Esophagus squamous epithelium (tissue), 5 donors: ENCODE measurements around the gene IRX6. TPM values are rescaled to one million over a fixed set of nuclear protein-coding genes. Genes with fewer than 3 reads are reported as not detected.

Experiments used
- DNase-seq: peaks from one replicate; lab custom pipeline; 2025; lab: John Stamatoyannopoulos, UW
- H3K27ac ChIP-seq, 4 donors: fragments of 200-600 bp; sonication (generic); one replicate each; pipeline ENCODE4 v1.5.1; 2016 to 2019; ENCODE audit warnings: mild to moderate bottlenecking in 1 of 4
- H3K27me3 ChIP-seq, 4 donors: fragments of 200-600 bp; sonication (generic); 1 replicate in 3 of 4; 2 replicates in 1 of 4; pipeline versions ENCODE4 v1.5.1 to v1.6.0; 2017 to 2021; ENCODE audit warnings: antibody characterized with exemption in 1 of 4
- H3K36me3 ChIP-seq, 3 donors: fragments of 200-600 bp; sonication (generic); one replicate each; pipeline ENCODE4 v1.5.1; 2016 to 2019
- H3K4me1 ChIP-seq, 3 donors: fragments of 200-600 bp; sonication (generic); one replicate each; pipeline ENCODE4 v1.5.1; 2017 to 2019
- H3K4me3 ChIP-seq, 4 donors: fragments of 200-600 bp; sonication (generic); 1 replicate in 3 of 4; 2 replicates in 1 of 4; pipeline ENCODE4 v1.5.1; 2016 to 2019; ENCODE audit warnings: mild to moderate bottlenecking in 2 of 4, moderate library complexity in 1 of 4
- H3K9me3 ChIP-seq, 3 donors: fragments of 200-600 bp; sonication (generic); one replicate each; pipeline ENCODE4 v1.5.1; 2016 to 2019
- CTCF ChIP-seq, 6 experiments: fragments of 450-650 bp in 4 of 6; fragments of 200-600 bp in 2 of 6; sonication (generic) in 2 of 6; IDR thresholded peaks; one replicate each; pipeline ENCODE4 v1.5.1; 2016 to 2019; ENCODE audit warnings: antibody characterized with exemption in 6 of 6, mild to moderate bottlenecking in 4 of 6, moderate library complexity in 4 of 6
- POLR2A ChIP-seq, 4 donors: fragments of 450-650 bp; IDR thresholded peaks; one replicate each; pipeline ENCODE4 v1.6.1; 2017; ENCODE audit warnings: antibody characterized with exemption in 4 of 4, mild to moderate bottlenecking in 4 of 4, moderate library complexity in 3 of 4
- WGBS, 2 donors: methylation state at CpG; one replicate each; pipeline ENCODE4 v1.1.5; 2018; 5-methylcytosine and 5-hydroxymethylcytosine counted together
- intact Hi-C: fragments of 100-400 bp; cut with DNase I; formaldehyde crosslinking; loops from one replicate; pipeline ENCODE4 v1.15.0; 2022
- total RNA-seq, 4 donors: library from RNA; depleted of rRNA; stranded (reverse); fragments of >200 nt; gene quantifications; one replicate each; pipeline ENCODE4 v1.1.0, GENCODE V29; 2016
- donor health status: DM: yes; HTN: yes; CAD: no.

The IRX6 gene
- under 1 TPM; 0.18 to 0.91 (median 0.56) TPM for total RNA-seq

DNA sequence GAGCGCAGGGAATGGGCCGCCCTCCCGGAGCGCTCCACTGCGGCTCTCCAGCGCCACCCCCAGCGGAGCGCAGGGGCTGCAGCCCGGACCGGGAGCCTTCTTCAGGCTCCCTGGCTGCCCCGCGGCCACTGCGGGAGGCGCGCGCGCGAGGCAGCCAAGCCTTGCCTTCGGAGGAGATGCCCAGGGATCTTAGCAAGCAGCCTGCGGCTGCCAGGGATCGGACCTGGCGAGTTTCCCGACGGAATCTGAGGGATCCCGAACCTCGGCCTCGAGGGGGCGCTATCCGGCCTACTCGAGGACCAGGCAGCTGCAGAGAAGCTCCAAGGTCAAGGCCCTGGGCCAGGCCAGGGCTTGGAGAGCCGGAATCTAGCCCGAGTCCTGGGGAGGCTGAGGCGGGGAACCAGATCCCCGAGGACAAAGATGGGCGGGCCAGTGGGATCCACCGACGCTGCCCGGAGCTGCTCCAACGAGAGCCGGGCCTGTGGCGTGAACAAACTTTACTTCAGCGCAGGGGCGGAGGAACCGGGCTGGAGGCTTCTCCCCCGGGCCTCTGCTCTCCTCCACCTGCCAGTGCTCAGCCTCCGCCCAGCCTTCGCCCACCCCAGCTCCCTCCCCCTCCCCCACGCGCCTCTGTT is at the start of gene IRX6:
Gene IRX6, plus strand, starts transcription at position 567 of the 635 bp plus-strand sequence. CDS start 889 bp downstream, outside the sequence.
- Histone ChIP-seq H3K36me3 (no peaks in the 10 kb centered on the region), H3K27me3 (peaks cover 0 to 94% (median 7%) of the 10 kb centered on the region in 4 donors), H3K27ac (no peak within 1 kb of the TSS), H3K4me1 (peaks cover 9 to 22% (median 14%) of the 10 kb centered on the region in 3 donors), H3K4me3 (peak within 1 kb of the TSS in 3 of 4 donors; percentile 29 to 56 (median 38)), H3K9me3 (no peaks in the 10 kb centered on the region)
- DNase-seq: no peak
- intact Hi-C loops: no loop called here
- 0% methylated on average over 7 to 8 of the region's 49 CpGs for WGBS, 2 donors
- TF ChIP-seq CTCF (IDR thresholded peaks at IDR 0.05) (peak in 5 of 6 experiments; percentile 9 to 58 (median 32)), POLR2A (IDR thresholded peaks at IDR 0.05) (no peak)

DNA sequence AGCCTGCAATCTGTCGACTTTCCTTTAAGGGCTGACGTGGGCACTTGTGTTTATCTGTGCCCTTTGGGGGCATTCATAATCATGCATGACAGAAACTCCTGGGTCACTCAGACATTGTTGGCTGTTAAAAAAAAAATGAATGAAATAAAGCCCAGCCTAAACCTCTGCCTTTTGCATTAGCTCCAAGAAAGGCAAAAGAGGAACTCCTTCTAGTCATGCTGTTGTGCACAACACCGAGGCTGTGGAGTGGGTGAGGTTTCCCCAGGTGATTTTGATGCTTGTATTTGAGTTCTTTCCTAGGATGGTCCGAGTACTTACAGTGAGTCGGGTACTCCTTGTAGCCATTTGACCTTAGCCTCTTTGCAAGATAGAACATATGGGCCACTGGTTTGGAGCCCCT is 49.6 kb upstream of the IRX6 start:
- 77 to 84% methylated on average over 3 to 5 of the region's 5 CpGs for WGBS, 2 donors
- peak overlapping the region in 3 of 4 donors; percentile 66 to 89 (median 85) for H3K27ac ChIP-seq
- intact Hi-C loops: no loop called here

DNA sequence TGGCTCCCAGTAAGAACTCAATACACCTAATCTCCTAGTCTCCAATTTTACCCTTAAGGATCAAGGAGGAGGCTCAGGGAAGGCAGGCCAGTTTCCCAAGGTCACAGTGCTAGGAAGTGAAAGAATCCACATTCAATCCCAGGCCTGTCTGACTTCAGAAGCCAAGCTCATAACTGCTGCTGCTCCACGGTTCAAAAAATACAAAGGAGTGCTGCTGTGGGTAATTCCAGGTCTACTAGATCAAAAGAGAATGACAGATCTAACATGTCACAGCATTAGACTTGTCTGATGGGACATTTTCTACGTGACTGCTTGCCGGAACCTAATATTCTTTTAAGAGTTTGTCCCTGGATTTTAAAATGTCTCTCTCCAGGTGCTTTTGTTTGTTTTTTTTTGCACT is 48.8 kb upstream of the IRX6 start:
- 39 to 46% methylated on average over 3 of the region's 3 CpGs for WGBS, 2 donors
- TF ChIP-seq POLR2A (IDR thresholded peaks at IDR 0.05) (no peak), CTCF (IDR thresholded peaks at IDR 0.05) (no peak)
- Histone ChIP-seq H3K36me3 (no peaks in the 10 kb centered on the region), H3K4me1 (peaks cover 8 to 77% (median 11%) of the 10 kb centered on the region in 3 donors), H3K27me3 (peaks cover 0 to 2% (median 0%) of the 10 kb centered on the region in 4 donors), H3K27ac (peak overlapping the region; percentile 61 to 89 (median 76)), H3K4me3 (no peak overlapping the region), H3K9me3 (no peaks in the 10 kb centered on the region)
- intact Hi-C loops: no loop called here
- no peak for DNase-seq

More for the DNA sequence above, 49.6 kb upstream of the IRX6 start:
- H3K4me3 ChIP-seq: no peak overlapping the region
- H3K4me1 ChIP-seq: peaks cover 6 to 69% (median 11%) of the 10 kb centered on the region in 3 donors
- peaks cover 0 to 6% (median 0%) of the 10 kb centered on the region in 4 donors for H3K27me3 ChIP-seq
- H3K36me3 ChIP-seq: no peaks in the 10 kb centered on the region
- DNase-seq: no peak
- no peaks in the 10 kb centered on the region for H3K9me3 ChIP-seq
- TF ChIP-seq POLR2A (IDR thresholded peaks at IDR 0.05) (no peak), CTCF (IDR thresholded peaks at IDR 0.05) (no peak)

GRCh38 chr16:55275869-55276268 is 48.1 kb upstream of the IRX6 start:
- no peak overlapping the region for H3K4me3 ChIP-seq
- no peak for TF ChIP-seq POLR2A (IDR thresholded peaks at IDR 0.05)
- no peaks in the 10 kb centered on the region for H3K36me3 ChIP-seq
- no peaks in the 10 kb centered on the region for H3K27me3 ChIP-seq
- 54 to 73% methylated on average over 2 to 3 of the region's 6 CpGs for WGBS, 2 donors
- no peaks in the 10 kb centered on the region for H3K9me3 ChIP-seq
- intact Hi-C loops: no loop called here
- H3K4me1 ChIP-seq: peaks cover 11 to 84% (median 12%) of the 10 kb centered on the region in 3 donors
- DNase-seq: no peak
- H3K27ac ChIP-seq: peak overlapping the region; percentile 52 to 89 (median 76)

- 30 to 45% methylated on average over 1 of the region's 1 CpG for WGBS, 2 donors
- peaks cover 0 to 5% (median 0%) of the 10 kb centered on the region in 4 donors for H3K27me3 ChIP-seq
- H3K4me3 ChIP-seq: no peak overlapping the region
- H3K4me1 ChIP-seq: peaks cover 11 to 82% (median 14%) of the 10 kb centered on the region in 3 donors
- TF ChIP-seq CTCF (IDR thresholded peaks at IDR 0.05) (no peak), POLR2A (IDR thresholded peaks at IDR 0.05) (no peak)
- H3K9me3 ChIP-seq: no peaks in the 10 kb centered on the region
- no peaks in the 10 kb centered on the region for H3K36me3 ChIP-seq
- no peak for DNase-seq
- peak overlapping the region; percentile 61 to 89 (median 68) for H3K27ac ChIP-seq
- intact Hi-C loops: no loop called here
Measured at GRCh38 chr16:55277536-55277935, 46.5 kb upstream of the IRX6 start.
